Hematopoietic multipotent progenitor cell treated with erythropoietin and hydrocortisone succinate and interleukin-3 and kit ligand, for 8 days (in vitro differentiated cells): ENCODE data around the gene KIR2DL3.
"Not testable (repeated sequence)": the region's sequence is repeated elsewhere in the genome, so short reads cannot be mapped to it uniquely, and the experiment has no call there.

Experiments used
- DNase-seq: peaks from one replicate; pipeline ENCODE4 v3.0.0-alpha.2; 2015

KIR2DL3 gene

DNA sequence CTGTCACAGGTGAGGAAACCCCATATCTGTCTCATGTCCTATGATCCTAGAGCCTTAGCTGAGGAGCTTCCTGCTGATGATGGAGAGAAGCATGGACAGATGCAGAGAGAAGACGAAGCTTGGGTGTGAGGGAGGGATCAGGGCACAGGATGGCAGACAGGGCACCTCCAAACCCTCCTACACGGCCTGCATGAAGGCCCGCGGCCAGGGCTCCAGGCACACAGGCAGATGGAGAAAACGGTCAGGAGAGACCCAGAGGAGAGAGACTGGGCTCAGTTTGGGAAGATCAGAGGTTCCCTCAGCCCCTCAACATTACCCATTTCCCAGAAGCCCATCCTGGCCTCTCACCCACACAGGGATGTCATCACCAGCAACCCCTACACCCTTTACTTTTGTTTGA is 5.8 kb downstream of the KIR2DL3 start:
- DNase-seq = not testable (repeated sequence)

DNA sequence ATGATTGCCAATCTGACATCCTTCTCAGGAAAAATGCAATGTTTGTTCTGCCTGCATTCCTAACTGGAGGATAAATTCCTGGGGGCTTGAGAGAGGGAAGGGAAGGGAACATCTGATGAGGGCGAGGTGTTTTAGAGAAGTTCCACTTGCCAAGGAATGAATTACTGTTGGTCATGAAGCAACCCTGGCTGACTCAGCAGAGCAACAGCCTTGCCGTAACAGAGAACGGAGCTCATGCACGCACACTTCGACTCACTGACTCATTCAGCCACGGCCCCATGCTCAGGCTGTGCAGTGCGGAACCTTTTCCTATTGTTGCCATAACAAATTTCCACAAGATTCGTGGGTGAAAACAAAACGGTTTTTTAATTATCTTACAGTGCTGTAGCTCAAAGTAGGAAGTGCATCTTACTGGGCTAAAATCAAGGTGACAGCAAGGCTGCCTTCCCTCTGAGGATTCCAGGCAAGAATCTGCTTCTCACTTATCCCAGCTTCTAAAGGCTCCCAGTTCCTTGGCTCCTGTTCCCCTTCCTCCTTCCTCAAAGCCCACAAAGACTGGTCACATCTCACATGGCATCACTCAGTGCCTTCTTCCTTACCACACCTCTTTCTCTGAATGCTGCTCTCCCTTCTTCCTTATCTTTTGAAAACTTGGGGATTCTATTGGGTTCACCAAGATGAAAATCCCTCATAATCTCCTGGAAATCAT is 9.5 kb downstream of the KIR2DL3 start:
- DNase-seq = not testable (repeated sequence)

DNA sequence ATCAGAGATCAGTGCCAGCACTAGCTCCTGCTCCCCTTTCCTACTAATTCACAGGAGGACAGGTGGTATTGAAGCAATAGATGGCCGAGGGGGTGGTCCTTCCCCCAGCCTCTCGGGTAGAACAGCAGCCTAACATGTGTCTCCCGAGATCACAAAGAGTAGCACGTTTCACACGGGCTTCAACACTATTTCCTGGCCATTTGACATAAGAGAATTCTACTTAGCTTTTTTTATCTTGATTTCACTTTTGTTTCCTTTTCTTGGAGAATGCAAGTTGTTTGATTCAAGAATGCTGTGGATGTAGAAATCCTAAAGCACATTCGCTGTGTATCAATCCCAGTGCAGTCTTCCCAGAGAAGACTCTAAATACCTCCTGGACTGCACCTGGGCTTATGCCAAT is 12.0 kb downstream of the KIR2DL3 start:
- not testable (repeated sequence) for DNase-seq

DNA sequence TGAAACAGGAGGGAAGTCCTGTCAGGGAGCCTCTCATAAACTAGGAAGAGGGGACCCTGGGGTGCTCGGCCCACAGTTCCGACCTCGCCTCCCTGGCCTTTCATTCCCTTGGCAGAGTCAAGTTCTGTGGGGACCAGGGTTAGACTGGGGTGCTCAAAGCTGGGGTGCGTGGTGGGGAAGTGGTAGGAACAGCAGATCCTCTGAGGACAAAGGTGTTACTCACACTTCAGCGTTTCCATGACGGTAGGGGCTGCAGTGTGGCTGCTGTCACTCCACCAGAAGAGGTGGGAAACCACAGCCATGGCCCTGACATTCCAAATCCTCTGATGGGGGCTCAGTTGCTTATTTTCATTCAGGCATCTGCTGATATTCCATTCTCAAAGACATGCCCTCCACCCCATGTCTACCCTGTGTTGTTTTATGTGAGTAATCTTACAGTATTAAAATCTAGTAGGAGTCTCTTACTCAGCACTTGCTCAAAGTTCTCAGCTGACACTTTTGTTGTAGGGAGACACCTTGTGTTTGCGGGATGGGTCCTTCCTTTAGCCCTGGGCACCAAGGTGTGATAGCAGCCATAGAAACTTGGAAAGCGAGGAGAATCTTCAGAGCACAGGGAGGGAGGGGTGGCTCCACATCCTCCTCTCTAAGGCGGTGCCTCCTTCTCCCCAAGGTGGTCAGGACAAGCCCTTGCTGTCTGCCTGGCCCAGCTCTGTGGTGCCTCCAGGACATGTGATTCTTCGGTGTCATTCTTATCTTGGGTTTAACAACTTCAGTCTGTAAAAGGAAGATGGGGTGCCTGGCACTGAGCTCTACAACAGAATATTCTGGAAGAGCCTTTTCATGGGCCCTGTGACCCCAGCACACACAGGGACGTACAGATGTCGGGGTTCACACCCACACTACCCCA is 18.1 kb downstream of the KIR2DL3 start:
- DNase-seq = not testable (repeated sequence)

DNA sequence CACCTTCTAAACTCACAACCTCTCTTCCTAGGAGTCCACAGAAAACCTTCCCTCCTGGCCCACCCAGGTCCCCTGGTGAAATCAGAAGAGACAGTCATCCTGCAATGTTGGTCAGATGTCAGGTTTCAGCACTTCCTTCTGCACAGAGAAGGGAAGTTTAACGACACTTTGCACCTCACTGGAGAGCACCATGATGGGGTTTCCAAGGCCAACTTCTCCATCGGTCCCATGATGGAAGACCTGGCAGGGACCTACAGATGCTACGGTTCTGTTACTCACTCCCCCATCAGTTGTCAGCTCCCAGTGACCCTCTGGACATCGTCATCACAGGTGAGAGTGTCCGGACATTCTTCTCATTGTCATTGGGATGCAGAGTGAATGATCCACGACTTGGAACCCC is 20.3 kb downstream of the KIR2DL3 start:
- not testable (repeated sequence) for DNase-seq

DNA sequence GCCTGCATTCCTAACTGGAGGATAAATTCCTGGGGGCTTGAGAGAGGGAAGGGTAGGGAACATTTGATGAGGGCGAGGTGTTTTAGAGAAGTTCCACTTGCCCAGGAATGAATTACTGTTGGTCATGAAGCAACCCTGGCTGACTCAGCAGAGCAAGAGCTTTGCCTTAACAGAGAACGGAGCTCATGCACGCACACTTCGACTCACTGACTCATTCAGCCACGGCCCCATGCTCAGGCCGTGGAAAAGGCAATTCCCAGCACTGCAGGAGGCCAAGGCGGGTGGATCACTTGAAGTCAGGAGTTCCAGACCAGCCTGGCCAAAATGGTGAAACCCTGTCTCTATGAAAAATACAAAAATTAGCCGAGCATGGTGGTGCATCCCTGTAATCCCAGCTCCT is 25.9 kb downstream of the KIR2DL3 start:
- not testable (repeated sequence) for DNase-seq

DNA sequence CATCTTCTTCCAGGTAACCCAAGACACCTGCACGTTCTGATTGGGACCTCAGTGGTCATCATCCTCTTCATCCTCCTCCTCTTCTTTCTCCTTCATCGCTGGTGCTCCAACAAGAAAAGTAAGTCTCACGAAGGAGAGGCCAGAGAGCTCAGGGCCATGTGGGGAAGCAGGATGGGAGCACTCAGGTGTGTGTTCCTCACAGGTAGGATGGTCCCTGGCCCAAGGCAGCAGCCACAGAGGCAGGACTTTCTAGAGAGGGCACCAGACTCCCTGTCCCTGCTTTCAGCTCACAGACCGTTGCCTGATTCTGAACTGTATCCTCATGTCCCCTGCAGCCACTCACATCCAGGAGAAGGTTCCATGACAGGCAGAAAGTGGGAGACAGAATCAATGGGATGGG is 28.2 kb downstream of the KIR2DL3 start:
- DNase-seq = not testable (repeated sequence)

DNA sequence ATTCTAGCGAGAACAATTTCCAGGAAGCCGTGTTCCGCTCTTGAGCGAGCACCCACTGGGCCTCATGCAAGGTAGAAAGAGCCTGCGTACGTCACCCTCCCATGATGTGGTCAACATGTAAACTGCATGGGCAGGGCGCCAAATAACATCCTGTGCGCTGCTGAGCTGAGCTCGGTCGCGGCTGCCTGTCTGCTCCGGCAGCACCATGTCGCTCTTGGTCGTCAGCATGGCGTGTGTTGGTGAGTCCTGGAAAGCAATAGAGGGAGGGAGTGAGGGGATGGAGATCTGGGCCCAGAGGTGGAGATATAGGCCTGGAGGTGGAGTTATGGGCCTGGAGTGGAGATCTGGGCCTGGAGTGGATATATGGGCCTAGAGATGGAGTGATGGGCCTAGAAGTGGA is 31.3 kb downstream of the KIR2DL3 start, which contains the start of gene KIR2DL1:
KIR2DL1 (plus strand) TSS at position 148 of the 400 bp plus-strand sequence; CDS start at position 206, 58 bp downstream.
- DNase-seq = not testable (repeated sequence)

DNA sequence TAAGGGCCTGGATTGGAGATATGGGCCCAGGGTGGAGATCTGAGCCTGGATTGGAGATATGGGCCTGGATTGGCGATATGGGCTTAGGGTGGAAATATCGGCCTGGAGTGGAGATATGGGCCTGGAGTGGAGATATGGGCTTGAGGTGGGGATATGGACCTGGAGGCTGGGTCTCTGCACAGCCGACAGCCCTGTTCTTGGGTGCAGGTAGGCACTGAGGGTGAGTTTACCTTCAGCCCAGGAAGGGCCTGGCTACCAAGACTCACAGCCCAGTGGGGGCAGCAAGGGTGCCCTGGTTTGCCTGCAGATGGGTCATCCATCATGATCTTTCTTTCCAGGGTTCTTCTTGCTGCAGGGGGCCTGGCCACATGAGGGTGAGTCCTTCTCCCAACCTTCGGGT is 32.2 kb downstream of the KIR2DL3 start:
- not testable (repeated sequence) for DNase-seq

DNA sequence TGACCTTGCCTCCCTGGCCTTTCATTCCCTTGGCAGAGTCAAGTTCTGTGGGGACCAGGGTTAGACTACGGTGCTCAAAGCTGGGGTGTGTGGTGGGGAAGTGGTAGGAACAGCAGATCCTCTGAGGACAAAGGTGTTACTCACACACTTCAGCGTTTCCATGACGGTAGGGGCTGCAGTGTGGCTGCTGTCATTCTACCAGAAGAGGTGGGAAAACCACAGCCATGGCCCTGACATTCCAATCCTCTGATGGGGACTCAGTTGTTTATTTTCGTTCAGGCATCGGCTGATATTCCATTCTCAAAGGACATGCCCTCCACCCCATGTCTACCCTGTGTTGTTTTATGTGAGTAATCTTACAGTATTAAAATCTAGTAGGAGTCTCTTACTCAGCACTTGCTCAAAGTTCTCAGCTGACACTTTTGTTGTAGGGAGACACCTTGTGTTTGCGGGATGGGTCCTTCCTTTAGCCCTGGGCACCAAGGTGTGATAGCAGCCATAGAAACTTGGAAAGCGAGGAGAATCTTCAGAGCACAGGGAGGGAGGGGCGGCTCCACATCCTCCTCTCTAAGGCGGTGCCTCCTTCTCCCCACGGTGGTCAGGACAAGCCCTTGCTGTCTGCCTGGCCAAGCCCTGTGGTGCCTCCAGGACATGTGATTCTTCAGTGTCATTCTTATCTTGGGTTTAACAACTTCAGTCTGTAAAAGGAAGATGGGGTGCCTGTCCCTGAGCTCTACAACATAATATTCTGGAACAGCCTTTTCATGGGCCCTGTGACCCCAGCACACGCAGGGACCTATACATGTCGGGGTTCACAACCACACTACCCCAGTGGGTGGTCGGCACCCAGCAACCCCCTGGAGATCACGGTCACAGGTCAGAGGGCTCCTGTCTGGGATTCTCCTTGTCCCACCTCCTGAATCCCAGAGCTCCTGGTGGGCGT is 33.0 kb downstream of the KIR2DL3 start:
- not testable (repeated sequence) for DNase-seq

DNA sequence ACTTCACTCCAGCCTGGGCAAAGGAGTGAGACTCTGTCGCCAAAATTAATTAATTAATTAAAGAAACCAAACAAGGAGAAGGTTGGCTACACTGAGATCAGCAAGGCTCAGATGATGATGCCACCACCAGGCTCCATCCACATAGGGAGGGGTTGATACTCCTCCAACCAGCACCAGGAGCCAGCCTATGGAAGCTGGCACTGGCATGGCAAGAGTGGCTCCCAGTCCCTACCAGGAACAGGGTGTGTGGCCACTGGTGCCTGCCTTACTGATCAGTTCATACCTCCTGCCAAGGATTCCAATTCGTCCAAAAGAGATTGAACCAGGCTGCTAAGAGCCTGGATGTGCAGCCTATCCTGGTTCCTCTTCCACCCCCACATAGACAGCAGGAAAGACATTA is 34.4 kb downstream of the KIR2DL3 start:
- DNase-seq = not testable (repeated sequence)

DNA sequence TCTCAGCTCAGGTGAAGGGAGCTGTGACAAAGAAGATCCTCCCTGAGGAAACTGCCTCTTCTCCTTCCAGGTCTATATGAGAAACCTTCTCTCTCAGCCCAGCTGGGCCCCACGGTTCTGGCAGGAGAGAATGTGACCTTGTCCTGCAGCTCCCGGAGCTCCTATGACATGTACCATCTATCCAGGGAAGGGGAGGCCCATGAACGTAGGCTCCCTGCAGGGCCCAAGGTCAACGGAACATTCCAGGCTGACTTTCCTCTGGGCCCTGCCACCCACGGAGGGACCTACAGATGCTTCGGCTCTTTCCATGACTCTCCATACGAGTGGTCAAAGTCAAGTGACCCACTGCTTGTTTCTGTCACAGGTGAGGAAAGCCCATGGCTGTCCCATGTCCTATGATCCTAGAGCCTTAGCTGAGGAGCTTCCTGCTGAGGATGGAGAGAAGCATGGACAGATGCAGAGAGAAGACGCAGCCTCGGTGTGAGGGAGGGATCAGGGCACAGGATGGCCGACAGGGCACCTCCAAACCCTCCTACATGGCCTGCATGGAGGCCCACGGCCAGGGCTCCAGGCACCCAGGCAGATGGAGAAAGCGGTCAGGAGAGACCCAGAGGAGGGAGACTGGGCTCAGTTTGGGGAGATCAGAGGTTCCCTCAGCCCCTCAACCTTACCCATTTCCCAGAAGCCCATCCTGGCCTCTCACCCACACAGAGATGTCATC is 36.9 kb downstream of the KIR2DL3 start:
- not testable (repeated sequence) for DNase-seq

DNA sequence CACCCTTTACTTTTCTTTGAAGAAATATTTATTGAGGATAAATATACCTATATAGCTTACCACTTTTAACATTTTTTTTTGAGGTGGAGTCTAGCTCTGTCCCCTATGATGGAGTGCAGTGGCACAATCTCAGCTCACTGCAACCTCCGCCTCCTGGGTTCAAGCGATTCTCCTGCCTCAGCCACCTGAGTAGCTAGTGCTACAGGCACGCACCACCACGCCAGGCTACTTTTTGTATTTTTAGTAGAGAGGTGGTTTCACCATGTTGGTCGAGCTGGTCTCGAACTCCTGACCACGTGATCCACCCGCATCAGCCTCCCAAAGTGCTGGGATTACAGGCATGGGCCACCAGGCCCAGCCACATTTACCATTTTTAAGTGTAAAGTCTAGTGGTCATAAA is 37.5 kb downstream of the KIR2DL3 start:
- DNase-seq = not testable (repeated sequence)

DNA sequence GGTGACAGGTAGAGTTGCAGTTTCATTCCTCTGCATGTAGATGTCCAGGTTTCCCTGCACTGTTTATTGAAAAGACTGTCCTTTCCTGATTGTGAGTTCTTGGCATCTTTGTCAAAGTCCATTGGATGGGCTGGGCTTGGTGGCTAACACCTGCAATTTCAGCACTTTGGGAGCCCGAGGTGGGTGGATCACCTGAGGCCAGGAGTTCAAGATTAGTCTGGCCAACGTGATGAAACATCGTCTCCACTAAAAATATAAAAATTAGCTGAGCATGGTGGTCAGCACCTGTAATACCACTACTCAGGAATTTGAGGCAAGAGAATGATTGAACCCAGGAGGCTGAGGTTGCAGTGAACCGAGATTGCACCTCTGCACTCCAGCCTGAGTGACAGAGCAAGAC is 39.5 kb downstream of the KIR2DL3 start:
- not testable (repeated sequence) for DNase-seq

DNA sequence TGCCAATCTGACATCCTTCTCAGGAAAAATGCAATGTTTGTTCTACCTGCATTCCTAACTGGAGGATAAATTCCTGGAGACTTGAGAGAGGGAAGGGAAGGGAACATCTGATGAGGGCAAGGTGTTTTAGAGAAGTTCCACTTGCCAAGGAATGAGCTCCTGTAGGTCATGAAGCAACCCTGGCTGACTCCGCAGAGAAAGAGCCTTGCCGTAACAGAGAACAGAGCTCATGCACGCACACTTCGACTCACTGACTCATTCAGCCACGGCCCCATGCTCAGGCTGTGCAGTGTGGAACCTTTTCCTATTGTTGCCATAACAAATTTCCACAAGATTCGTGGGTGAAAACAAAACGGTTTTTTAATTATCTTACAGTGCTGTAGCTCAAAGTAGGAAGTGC is 40.6 kb downstream of the KIR2DL3 start:
- DNase-seq = not testable (repeated sequence)

DNA sequence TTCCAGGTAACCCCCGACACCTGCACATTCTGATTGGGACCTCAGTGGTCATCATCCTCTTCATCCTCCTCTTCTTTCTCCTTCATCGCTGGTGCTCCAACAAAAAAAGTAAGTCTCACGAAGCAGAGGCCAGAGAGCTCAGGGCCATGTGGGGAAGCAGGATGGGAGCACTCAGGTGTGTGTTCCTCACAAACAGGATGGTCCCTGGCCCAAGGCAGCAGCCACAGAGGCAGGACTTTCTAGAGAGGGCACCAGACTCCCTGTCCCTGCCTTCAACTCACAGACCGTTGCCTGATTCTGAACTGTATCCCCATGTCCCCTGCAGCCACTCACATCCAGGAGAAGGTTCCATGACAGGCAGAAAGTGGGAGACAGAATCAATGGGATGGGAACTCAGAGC is 44.6 kb downstream of the KIR2DL3 start:
- DNase-seq = not testable (repeated sequence)

DNA sequence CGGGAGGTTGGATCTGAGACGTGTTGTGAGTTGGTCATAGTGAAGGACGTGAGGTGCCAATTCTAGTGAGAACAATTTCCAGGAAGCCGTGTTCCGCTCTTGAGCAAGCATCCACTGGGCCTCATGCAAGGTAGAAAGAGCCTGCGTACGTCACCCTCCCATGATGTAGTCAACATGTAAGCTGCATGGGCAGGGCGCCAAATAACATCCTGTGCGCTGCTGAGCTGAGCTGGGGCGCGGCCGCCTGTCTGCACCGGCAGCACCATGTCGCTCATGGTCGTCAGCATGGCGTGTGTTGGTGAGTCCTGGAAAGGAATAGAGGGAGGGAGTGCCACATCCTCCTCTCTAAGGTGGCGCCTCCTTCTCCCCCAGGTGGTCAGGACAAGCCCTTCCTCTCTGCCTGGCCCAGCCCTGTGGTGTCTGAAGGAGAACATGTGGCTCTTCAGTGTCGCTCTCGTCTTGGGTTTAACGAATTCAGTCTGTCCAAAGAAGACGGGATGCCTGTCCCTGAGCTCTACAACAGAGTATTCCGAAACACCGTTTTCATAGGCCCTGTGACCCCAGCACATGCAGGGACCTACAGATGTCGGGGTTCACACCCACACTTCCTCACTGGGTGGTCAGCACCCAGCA is 47.9 kb downstream of the KIR2DL3 start:
- not testable (repeated sequence) for DNase-seq

DNA sequence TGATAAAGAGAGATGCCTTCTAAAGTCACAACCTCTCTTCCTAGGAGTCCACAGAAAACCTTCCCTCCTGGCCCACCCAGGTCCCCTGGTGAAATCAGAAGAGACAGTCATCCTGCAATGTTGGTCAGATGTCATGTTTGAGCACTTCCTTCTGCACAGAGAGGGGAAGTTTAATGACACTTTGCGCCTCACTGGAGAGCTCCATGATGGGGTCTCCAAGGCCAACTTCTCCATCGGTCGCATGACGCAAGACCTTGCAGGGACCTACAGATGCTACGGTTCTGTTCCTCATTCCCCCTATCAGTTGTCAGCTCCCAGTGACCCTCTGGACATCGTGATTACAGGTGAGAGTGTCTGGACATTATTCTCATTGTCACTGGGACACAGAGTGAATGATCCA is 49.8 kb downstream of the KIR2DL3 start:
- not testable (repeated sequence) for DNase-seq

DNA sequence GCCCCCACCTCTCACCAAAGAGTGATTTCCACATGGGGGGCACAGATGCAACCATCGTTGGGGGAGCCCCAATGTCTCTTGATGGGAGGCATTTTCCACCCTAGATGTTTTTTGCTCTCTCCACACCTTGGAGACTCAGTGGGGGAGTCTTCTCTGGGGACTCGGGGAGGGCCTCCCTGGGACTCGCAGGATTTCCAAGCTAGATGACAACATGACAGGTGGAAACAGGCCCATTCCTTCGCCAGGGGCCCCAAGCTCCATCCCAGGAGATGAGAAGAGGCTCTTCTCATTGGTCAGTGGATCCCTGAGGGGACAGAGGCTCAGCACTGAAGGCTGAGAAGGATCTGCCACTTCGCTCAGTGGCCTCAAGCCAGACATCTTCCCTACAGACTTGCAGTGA is 52.4 kb downstream of the KIR2DL3 start:
- DNase-seq = no peak

DNA sequence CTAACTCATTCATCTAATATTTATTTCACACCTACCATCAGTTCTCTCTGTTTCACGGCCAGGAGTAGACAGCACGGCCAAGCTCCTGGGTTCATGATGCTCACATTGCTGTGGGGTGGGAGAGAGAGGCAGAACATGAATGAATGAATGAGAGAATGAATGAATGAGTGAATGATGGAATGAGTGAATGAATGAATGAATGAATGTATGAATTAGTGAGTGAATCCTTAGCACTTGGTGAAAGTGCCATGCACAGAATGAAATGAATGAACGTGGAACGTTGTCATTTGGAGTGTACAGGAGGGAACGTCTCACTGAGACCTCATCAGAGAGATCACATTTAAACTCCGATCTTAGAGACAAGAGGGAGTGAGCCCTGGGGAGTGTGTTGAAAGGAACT is 53.2 kb downstream of the KIR2DL3 start:
- DNase-seq = no peak

DNA sequence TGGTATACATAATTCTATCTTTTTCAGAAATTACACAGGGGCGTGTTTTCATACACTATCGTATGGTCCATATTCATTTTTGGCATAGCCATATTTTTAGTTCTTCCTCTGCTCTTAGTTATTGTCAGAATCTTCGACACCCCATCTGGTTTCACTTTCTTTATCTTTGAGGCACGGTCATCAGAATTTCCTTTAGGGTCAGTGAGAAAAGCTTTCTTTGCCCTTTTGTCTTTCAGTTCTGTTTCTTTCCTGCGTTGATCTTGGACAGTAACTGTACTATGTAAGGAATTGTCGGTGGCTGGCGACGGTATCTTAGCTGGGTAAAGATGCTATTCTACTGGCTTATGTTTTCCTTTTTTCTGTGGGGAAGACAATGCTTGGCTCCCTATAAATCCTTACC is 54.5 kb downstream of the KIR2DL3 start:
- DNase-seq = no peak
